Glomerular visceral epithelial cell (primary cell): Measurements from ENCODE around the gene C16orf95.
"Not testable (repeated sequence)": the region's sequence is repeated elsewhere in the genome, so short reads cannot be mapped to it uniquely, and the experiment has no call there.

Experiments
- DNase-seq: peaks from one replicate; pipeline ENCODE4 v3.0.0-alpha.2; 2016; ENCODE audit errors: extremely low spot score

The C16orf95 gene

DNA sequence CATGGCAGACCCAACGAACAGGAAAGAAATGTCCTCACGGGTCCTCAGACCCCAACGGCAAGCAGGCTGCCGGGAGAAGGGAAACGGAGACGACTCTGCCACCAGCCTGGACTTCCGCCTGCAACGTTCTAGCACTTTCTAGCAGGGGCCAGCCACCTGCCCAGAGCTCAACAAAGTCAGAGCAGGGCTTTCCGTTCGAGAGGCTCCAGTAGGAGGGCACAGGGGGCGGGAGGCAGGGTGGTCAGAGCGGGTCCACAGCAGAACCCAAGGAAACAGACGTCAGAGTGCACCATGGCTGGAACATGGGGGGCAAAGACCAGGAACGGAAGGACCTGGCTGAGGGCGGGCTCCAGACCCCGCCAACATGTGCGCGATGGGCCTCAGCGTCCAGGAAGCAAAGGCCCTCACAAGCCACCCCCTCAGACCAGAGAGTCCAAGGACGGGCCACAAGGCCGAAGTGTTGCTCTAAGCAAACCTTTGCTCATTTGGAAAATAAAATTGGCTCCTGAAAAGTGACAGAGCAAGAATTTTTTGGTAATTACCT lies 29.4 kb upstream of the C16orf95 start:
- DNase-seq, result no peak

DNA sequence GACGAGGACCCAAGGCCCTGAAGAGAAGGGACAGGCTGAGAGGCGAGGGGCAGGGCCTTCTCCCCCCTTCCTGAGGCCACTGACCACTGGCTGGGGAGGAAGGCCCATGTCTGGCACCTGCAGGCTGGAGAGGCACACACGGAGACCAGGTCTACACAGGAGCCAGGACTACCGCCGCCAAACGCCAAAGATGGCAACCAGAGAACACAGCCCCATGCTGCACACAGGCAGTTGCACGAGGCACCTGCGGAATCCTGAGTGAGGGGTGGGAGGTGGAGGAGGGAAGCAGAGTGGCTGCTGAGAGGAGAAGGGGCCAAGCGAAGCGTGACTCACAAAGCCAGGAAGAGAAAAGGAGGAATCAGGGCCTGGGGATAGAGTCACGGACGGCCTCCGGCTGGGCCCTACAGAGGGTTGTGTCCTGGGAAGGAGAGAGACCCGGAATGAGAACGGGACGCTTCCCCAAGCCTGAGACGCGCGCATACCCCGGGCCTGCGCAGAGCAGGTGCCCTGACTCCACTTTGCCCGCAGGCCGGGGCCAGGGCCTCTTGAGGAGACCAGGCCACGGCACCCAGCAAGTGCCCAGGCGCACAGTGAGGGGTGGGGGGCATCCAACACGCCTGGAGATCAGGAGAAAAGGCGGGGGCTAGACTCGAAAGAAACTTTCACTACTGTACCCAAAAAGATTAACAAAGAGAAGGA lies 28.7 kb upstream of the C16orf95 start:
- DNase-seq, result no peak

DNA sequence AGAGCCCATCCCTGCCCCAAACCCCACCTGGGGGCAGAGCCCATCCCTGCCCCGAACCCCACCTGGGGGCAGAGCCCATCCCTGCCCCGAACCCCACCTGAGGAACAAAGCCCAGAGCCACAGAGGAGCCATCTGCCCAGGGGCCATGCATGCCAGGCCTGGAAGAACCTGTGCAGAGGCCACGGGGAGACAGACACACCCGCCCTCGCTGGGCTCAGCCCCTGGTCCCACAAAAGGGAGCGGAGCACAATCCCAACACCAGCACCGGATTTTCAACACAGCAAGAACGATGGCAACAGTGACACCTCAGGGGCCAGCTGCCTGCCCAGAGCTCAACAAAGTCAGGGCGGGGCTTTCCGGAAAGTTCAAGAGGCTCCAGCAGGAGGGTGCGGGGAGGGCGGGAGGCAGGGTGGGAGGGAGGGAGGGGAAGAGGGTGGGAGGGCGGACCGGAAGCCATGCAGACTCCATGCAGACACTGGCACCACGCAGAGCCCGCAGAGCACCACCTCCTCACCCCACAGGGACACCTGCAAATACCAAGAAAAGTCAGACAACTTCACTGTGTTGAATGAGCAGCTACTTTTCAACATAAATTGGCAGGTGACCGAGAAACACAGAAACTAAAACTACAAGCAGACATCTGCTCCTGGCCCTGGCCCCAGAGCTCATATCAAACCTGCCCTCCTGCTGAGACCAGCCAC lies 27.9 kb upstream of the C16orf95 start:
- DNase-seq, result no peak

DNA sequence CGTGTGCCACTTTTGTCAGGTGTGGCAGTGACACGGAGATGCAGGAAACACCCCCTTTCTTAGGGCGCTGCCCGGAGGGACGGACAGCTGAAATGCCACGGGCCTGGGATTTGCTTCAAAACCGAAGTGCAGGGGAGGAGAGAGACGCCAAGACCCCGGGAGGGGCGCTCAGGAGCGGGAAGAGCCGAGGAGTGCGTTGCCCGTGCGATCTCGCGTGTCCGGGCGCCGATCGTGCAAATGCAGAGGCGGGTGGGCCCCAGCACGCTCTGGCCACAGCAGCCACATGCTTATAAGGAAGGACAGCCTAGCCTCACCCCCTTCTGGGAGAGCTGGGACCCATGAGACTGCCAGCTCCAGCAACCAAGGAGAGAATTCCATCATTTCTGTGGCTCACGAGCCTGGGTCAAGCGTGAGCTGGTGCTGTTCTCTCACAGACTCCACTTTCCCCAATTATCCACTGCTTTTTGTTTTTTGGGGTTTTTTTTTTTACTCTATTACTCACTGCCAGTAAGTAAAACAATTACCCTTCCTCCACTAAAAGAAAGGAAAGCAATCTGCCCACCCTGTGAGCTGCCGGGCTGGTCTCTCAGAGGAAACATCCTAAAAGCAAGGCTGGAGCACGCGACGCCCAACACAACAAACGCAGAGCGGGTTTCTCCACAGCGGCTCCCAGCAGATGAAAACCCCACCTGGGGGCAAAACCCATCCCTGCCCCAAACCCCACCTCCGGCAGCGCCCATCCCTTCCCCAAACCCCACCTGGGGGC lies 27.2 kb upstream of the C16orf95 start:
- no peak for DNase-seq

DNA sequence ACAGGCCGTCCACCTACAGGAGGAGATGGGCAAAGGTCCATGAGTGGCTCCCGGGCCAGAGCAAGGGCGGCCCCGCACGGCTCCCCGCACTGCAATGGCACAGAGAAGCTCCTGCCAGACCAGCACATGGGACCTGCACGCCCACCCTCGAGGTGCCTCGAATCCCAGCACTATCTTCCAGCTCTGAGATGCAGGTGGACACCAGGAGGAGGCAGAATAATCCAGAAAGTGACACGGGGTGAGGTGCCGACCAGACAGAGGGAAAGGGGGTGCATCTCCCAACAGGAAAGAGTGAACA lies 26.5 kb upstream of the C16orf95 start:
- no peak for DNase-seq

DNA sequence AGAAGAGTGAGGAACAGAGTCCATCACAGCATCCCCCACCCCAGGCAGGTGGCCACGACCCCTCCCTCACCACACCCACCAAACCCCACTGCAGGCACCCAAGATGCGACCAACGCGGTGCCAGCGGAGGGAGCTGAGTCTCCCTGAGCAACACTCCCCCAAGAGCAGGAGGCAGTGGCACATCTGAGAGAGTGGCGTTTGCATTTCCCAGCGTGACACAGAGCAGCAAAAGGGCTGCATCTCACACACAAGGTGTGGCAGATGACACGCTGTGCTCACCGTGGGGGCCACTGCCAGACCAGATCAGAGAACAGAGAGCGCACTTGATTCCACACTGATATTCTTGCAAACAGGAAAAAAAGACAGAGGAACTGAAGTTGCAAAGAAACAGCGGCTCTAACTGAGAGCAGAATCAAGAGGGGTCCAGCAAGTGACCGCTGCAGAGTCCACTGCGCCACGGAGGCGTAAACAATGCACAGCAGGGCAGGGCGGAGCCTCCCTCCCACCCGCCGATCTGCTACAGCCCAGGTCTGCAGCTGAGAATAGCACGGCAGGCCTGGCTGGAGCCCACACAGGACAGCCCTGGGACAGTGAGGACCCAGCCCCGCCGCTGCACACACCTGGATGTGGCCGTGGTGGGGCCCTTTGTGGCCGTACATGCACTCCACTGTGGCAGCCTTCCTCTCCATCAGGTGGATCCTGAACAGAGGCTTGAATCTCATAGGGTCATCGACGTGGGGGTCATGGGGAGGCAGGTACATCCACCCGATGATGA lies 26.0 kb upstream of the C16orf95 start:
- DNase-seq, result no peak

DNA sequence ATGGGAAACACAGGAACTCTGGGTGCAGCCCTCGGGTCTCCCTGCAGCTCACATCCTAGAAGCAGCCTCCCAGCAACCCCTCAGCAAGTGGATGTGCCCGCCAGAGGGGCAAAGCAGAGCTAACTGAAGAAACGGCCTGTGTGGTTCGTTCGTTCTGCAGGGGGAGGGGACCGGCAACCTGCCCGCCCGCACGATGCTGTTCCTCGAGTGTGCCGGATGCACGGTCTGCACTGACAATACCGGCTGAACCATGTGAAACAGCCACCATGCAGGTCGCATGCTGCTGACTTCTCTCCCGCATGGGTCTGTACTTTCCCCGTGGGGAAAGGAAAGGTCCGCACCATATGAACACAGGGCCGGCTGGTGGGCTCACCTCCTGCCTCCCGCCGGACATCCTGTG lies 25.3 kb upstream of the C16orf95 start:
- DNase-seq, result no peak

DNA sequence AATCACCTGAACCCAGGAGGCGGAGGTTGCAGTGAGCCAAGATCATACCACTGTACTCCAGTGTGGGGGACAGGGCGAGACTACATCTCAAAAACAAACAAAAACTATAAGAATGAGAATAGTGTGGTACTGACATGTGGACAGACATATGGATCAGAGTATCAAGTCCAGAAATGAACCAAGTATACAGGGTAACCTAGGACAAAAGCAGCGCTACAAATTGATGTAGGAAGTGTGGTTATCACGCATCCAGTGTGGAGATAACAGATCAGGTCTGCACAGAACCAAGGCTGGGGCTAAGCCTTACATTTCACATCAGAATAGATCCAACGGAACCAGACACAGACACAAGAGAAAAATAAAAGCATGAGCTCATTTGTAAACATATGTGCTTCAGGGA lies 23.0 kb upstream of the C16orf95 start:
- DNase-seq, result no peak

DNA sequence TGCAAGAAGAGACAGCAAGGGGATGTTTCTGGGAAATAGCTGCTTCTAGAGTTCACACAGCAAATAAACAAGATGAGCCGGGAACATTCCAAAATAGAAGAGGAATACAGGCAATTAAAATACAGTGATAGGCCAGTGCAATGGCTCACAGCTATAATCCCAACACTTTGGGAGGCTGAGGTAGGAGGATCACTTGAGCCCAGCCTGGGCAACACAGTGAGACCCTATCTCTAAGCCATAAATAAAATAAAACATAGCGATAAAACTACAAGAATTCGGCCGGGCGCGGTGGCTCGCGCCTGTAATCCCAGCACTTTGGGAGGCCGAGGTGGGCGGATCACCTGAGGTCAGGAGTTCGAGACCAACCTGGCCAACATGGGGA lies 22.5 kb upstream of the C16orf95 start:
- DNase-seq, result not testable (repeated sequence)

DNA sequence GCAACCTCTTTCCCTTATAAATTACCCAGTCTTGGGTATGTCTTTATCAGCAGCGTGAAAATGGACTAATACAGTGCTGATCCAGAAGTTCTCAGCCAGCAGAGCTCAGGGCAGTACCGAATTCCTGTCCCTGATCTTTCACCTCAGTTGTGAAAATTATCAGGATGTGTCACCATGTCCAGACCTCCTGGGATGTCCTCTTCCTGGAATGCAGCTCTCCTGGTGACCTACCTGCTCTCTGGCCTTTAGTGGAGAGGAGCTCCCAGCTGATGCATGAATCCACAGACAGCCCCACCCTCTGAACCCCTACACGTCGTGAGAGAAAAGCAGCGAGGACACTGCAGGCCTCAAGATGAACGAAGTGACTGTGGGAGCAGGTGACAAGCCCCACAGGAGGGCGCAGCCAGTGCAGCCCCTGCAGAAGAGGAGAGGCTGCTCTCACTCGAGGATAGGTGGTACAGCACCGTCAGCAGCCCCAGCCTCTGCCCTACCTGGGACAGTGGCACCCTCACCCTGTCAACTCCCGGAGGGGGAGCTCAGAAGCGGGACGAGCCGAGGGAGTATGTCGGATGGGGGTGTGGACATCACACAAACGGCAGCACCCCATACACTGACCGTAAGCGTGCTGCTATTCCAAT lies 22.0 kb upstream of the C16orf95 start:
- DNase-seq, result no peak

DNA sequence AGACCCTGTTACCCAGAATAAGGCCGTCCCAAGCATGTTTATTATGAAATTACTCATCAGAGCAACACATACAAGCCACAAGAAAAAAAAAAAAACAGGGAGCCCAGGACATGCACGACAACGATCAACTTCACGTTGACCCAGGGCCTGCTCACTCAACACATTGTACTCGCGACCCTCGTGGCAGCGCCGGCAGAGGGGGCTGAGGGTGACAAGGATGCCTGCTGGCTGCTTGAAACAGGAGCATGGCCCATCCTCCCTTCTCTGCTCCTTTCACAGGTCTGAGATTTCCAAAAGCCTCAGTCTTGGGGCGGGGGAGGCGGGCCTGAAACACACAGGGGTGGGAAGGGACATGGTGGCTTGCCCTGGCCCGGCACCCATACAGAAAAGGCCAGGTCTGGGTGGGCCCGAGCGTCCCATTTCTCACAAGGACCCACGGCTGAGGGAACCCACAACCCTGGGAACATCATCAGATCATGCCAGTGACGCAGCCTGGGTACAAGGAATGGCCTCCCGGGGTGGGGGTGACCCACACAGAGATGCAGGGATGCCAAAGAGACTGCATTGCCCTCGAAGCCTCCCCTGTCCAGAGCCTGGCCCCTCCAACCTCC lies 21.1 kb upstream of the C16orf95 start:
- no peak for DNase-seq

DNA sequence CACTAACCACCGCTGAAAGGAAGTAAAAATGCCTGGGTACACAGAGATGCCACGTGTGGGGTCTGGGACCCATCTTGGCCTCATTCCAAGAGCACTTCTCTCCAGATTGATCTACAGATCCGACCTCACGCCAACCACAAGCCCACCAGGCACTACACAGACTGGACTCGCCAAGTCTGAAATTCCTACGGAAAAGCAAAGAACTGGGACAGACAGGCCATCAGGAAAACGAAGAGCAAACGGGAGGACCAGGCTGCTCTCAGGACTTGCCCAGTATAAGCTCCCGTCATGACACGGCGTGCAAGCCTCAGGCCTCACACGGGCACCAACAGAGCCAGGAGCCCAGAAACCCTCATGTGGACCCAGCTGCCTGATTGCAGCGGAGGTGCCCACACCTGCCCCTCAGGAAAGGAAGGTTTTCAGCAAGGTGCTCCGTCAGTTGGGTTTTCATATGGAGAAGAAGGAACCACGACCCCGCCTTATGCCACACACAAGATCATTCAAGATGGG lies 20.1 kb upstream of the C16orf95 start:
- no peak for DNase-seq

DNA sequence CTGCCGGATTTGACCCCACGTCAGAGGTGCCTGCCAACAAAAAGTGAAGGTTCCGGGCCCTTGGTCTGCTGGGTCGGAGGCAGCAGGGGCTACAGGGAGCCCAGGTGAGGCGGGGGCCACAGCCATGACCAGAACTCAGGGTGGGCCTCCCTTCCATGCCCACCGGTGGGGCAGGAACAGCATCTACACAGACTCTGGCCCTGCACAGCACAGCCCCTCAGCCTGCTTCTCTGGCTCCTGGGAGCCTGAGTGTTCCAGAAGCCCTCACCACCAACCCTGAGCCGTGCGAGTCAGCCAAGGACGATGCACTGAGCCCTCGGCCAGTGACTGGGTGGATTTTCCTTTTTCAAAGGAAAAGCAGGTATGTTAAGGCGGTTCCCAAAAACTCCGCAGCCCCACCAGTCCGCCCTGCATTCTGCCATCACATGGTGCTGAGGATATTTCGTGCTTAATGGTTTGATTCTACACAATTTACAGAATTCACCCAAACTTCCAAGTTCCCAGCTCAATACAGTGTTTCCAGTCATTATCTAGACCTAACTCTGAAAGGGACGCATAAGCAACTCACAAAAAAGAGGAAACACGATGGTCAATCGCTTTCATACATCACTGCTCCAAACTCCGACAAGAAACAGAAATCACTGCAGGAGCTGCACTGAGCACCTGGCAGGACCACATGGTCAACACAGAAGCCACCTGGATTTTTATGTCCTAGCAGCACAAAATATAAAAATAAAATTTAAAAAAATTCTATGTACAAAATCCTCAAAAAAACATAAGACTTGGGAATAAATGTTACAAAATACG lies 19.4 kb upstream of the C16orf95 start:
- DNase-seq, result no peak

DNA sequence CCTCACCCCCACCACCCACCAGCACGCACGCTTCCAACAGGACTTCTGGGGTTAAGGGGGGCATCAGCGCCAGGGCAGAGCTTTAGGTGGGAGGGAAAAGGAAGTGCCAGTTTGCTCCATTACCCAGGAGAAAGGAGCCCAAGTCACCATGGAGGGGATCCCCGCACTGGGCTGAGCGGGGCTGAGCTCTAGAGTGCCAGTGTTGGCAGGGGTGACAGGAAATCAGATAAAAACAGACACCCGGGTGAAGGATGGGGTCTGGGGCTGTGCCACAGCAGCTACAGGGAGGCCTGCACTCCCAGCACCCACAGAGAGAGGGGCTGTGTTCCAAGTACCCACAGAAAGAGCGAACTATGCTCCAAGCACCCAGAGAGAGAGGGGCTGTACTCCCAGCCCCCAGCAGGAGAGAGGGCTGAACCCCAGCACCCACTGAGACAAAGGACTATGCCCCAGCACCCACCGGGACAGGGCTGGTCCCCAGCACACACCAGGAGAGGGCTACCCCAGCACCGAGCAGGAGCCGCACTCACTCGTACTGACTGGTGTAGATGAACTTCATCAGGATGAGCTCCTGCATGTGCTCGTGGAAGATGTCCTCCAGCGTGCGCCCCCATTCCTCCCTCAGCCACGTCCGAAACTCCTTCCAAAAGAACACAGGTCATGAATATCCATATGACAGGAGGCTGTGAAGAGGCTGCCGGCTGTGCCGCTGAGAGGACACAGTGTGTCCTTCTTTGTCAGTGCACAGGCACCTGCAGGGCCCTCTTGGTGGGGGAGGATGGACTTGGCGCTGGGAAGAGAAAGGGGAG lies 18.6 kb upstream of the C16orf95 start:
- DNase-seq, result no peak

DNA sequence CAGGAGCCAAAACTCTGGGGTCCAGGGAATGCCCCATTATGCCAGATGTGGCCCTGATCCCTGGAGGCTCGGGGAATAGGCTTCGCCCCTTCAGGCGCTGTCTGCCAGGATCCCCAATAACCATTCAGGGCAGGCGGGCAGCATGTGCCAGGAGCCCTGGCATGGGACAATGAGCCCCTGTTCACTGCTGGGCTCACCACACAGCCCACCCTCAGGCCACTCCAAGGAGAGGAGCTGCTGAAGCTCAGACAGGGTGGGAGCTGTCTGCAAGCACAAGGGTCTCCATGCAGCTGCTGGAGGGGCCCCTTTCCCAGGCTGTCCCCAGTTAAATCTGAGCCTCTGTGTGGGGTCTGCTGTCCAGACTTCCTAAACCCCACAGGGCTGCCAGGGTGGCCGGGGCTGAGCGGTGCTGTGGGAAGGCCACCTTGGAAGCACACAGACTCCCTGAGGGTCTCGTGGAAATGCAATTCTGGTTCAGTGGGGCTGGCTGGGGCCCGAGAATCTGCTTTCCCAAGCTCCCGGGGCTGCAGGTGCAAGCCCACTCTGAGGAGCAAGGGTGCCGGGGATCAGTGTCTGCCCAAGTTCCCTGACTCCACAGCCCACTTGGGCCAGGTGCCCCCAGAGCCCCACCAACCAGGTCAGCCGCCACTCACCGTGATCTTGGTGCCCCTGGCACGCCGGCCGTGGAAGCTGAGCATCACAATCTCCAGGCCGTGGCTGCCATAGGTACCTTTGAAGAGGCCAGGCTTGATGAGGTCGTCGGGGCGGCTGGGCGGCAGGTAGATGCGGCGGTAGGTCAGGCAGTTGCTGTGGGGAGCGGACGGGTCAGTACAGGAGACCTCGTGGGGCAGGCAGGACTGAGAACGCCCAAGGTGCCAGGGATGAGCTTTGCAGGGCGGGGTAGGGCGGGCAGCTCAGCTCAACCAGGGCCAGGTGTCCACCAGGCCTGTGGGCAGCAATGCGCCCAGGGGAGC lies 17.7 kb upstream of the C16orf95 start:
- DNase-seq, result no peak

DNA sequence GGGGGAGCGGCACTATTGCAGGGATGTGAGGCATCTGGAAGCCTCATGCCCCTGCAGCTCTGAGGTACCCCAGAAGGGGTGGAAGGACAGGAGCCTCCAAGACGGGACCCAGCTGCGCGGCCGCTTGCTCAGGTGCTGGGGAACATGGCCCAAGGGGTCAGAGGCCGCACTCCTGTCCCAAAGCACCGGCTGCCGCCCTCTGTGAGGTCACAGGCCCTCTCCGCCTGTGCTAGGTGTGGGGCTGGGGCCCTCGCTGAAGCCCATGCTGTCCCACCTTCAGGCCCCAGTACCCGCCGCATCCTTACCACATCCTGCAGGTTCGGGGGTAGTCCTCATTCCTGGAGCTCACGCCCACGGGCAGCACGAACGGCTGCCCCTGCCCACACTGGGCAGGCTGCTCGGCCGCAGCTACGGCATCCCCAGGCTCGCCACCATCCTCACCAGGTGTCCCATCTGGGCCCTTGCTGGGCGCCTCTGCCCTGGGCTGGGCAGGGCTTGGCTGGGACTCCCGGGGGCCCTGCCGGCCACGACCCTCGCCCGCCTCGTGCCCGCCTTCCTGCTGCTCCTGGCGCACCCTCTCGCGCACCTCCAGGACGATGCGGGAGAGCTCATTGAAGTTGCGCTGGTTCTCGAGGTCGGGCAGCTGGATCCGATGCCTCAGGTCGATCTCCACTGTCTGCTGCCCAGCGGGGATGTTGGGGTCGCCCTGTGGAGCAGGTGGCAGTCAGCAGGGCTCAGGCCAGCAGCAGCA lies 16.6 kb upstream of the C16orf95 start:
- DNase-seq, result no peak

DNA sequence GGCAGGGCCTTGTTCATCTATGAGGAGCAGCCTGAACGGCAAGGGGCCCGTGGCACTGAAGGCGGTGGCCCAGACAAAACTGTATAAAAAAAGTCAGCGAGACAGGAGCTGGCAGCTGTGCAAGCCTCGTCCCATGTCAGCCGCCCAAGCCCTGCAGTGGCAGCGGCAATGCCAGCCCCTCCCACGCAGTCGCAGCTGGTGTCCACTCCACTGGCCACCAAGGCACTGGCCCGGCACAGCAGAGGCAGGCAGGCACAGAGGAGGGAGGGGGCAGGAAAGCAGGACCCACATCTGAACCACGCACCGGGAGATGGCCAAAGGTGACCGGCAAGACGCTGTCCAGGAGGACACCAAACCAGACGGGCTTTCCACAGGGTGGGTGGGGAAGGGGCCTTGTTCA lies 15.9 kb upstream of the C16orf95 start:
- DNase-seq, result no peak
